AG09309 (cell line): Measurements from ENCODE around the gene GTF3C5.
A peak's percentile ranks its signal among the peaks of the same experiment; 100 is the strongest.

Experiments used
- DNase-seq: peaks from one replicate; pipeline ENCODE4 v3.0.0-alpha.2; 2010; ENCODE audit warnings: low read depth
- H3K4me3 ChIP-seq: 2 replicates; pipeline ENCODE4 v1.5.1; 2011; ENCODE audit warnings: mild to moderate bottlenecking, low read depth, low read length, moderate library complexity; ENCODE audit not compliant: control insufficient read depth
- TF ChIP-seq, protein P1 (sequence below): IDR thresholded peaks from 2 replicates; pipeline ENCODE4 v1.5.1; 2011; ENCODE audit warnings: mild to moderate bottlenecking, low read depth, low read length, inconsistent platforms; ENCODE audit not compliant: insufficient read depth, control insufficient read depth; ENCODE audit errors: missing control alignments

Gene GTF3C5, protein sequence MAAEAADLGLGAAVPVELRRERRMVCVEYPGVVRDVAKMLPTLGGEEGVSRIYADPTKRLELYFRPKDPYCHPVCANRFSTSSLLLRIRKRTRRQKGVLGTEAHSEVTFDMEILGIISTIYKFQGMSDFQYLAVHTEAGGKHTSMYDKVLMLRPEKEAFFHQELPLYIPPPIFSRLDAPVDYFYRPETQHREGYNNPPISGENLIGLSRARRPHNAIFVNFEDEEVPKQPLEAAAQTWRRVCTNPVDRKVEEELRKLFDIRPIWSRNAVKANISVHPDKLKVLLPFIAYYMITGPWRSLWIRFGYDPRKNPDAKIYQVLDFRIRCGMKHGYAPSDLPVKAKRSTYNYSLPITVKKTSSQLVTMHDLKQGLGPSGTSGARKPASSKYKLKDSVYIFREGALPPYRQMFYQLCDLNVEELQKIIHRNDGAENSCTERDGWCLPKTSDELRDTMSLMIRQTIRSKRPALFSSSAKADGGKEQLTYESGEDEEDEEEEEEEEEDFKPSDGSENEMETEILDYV

DNA sequence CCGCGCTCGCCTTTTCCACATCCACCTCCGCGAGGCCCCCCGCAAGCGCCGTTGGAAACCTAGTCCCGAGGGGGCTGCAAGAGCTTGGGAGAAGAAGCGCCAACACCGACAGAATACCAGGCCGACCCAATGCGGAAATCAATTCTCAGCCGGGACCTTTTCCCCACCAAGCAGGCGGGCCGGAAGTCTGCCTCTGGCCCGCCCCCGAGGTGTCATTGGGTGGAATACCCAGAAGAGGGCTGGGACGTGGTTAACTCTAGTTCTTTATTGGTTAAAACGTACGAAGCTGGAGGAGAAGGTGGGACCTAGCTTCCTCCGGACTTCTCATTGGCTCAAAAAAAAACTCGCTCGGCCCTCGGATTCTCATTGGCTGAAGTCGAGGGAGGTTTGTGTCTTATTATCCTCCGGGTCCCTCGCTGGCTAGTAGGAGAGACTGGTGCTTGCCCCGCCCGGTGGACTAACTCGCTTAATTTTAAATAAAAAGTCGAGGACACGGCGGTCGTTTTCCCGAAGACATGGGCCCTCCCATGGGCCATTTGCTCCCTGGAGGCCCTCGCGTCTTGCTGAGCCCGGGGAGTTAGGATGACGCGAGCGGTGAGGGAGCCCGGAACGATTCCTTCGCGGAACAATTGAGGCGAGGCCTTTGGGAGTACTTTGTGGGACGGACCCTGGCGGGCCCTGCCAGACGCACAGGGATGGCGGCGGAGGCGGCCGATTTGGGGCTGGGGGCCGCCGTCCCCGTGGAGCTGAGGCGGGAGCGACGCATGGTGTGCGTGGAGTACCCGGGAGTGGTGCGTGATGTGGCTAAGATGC, at the start of gene GTF3C5:
Gene GTF3C5 (plus strand): TSS at position 681 of the 813 bp plus-strand sequence. CDS start 15 bp downstream, at position 696.
- TF ChIP-seq, protein P1, sequence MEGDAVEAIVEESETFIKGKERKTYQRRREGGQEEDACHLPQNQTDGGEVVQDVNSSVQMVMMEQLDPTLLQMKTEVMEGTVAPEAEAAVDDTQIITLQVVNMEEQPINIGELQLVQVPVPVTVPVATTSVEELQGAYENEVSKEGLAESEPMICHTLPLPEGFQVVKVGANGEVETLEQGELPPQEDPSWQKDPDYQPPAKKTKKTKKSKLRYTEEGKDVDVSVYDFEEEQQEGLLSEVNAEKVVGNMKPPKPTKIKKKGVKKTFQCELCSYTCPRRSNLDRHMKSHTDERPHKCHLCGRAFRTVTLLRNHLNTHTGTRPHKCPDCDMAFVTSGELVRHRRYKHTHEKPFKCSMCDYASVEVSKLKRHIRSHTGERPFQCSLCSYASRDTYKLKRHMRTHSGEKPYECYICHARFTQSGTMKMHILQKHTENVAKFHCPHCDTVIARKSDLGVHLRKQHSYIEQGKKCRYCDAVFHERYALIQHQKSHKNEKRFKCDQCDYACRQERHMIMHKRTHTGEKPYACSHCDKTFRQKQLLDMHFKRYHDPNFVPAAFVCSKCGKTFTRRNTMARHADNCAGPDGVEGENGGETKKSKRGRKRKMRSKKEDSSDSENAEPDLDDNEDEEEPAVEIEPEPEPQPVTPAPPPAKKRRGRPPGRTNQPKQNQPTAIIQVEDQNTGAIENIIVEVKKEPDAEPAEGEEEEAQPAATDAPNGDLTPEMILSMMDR: no peak
- peak within 1 kb of the TSS; percentile 69 for H3K4me3 ChIP-seq
- peak; percentile 97 for DNase-seq

DNA sequence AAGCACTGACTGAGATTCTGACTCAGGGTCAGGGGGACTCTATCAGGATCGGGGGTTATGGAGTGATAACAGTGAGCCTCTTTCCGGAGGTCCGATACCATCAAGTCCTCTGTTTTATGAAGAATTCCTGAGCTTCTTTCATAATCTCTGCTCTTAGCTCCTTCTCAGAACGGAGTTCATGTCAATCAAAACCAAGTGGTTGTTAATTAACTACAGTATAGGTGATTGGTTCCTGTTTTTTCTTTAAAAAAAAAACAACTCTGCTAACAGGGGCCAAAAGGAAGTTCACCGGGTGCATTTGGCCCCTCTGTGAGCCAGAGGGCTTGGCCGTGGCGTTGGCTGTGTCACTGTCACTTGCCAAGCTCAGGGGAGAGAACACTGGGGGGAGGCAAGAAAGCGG, 48.3 kb upstream of the GTF3C5 start:
- DNase-seq: no peak
- TF ChIP-seq, protein P1: no peak
- H3K4me3 ChIP-seq: no peak overlapping the region

DNA sequence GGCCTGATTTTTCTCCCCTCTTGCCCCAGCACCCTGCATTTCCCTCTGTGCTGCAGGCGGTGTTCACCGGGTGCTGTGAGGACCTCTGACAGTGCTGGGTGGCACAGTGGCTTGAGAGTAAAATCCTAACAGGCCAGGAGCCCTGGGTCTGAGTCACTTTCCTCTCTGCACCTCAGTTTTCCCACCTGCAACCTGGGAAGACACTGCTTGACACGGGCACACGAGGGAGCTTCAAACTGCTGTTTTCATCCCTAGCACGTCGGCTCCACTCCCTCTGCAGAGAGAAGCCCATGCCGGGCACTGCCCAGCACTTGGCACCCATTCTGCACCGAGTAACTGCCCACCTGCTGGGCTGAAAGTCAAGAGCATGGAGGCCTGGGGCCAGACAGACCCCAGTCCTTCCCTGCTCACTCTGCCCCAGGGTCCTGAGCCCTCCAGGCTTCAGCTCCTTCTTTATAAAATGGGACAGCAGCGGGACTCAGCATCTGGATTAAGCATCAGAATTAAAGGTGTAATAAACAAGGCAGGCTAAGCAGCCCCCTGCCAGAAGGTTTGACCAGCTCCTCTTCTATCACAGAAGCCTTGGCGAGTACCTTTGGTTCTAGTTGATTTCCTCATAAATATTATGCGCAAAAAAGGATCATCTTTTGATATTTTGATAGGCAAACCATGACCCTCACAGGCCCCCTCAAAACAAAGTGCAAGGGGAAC, 47.2 kb upstream of the GTF3C5 start:
- H3K4me3 ChIP-seq: no peak overlapping the region
- TF ChIP-seq, protein P1: no peak
- DNase-seq: no peak

DNA sequence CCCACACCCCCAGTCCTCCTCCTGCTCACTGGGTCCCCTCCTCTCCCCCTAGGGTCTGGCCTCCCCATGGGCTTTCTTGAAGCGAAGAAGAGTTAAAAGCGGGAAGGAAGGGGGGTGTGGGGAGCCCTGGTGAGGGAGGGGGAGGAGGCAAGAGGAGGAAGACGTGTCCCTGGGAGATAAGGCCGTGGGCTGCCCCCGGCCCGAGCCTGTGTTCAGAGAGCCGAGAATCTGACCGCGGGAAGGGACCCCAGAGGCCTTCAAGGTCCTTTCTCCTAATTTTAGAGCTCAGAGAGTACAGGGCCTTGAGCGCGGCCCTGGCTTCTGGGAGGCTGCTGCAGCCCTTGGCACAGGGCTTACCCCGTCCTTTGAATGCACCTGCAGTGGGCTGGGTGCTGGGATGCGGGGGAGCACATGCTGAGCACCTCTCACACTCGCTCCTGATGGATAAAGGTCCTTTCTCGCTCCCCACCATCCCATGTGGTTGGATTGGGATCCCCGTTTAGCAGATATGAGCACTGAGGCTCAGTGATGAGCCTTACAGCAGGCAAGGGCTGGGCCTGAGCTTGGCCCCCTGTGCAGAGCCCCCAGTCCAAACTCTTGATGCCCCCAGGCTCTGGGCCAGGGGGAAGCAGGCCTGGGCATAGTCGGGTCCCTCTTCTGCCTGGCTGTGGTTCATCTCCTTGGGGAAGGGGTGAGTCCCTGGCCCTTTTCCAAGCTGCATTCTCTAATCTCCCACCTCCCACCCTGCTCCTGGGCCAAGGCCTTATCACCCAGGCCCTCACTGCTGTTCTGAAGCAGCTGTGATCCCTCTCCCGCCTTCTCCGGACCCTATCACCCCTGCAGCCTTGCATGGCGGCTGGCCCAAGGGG, 46.4 kb upstream of the GTF3C5 start:
- TF ChIP-seq, protein P1: no peak
- no peak for DNase-seq
- H3K4me3 ChIP-seq: no peak overlapping the region

DNA sequence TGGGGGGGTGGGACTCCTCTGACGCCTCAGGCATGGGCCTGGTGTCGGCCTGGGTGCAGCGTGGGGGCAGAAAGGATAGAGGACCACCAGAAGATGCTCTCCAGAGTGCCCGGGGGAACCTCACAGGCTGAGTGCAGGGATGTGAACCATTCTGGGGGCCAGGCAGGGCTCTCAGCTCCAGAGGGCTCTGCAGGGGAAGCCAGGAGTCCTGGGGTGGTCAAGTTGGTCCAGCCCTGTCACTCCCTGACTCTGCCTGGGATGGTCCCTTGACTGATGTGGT, 45.8 kb upstream of the GTF3C5 start:
- H3K4me3 ChIP-seq: no peak overlapping the region
- TF ChIP-seq, protein P1: no peak
- DNase-seq: no peak

DNA sequence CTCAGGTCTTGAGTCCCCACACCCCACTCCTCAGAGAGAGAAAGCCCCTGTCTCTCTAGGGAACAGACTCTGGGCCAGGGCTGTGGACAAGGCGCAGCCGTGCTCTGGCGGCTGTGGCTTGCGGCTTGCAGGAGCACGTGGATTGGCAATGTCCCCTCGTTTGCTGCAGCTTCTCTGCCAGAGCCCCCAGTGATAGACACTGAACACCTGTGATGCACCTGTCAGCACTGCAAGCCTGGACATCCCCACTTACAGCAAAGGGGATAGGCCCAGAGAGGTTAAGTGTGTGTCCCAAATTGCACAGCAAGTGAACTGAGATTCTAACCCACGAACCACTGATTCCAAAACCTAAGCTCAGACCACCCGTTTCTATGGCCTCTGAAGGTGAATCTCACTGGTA, 45.3 kb upstream of the GTF3C5 start:
- H3K4me3 ChIP-seq: no peak overlapping the region
- TF ChIP-seq, protein P1: no peak
- DNase-seq: no peak
